Stomach (tissue), 9 donors: ENCODE data around the gene DEDD2. TPM values are rescaled to one million over a fixed set of nuclear protein-coding genes. Genes with fewer than 3 reads are reported as not detected.

Experiments used
- DNase-seq, 2 donors: peaks; one replicate each; pipeline versions ENCODE4 v3.0.0 to v3.0.0-alpha.2; 2013 to 2019
- H3K27ac ChIP-seq, 5 donors: fragments of 200-600 bp in 4 of 5; sonication (generic) in 4 of 5; one replicate each; pipeline ENCODE4 v1.5.1; 2013 to 2019; ENCODE audit warnings: mild to moderate bottlenecking in 1 of 5, moderate library complexity in 1 of 5
- H3K27me3 ChIP-seq, 3 donors: fragments of 200-600 bp; sonication (generic); one replicate each; pipeline ENCODE4 v1.5.1; 2017 to 2019; ENCODE audit warnings: mixed run types in 1 of 3
- H3K36me3 ChIP-seq, 4 donors: fragments of 200-600 bp; sonication (generic); 1 replicate in 3 of 4; 2 replicates in 1 of 4; pipeline ENCODE4 v1.5.1; 2016 to 2019
- H3K4me1 ChIP-seq, 4 donors: fragments of 200-600 bp; sonication (generic); one replicate each; pipeline ENCODE4 v1.5.1; 2016 to 2019
- H3K4me3 ChIP-seq, 4 donors: fragments of 200-600 bp; sonication (generic) in 3 of 4; one replicate each; pipeline ENCODE4 v1.5.1; 2016 to 2019; ENCODE audit warnings: mild to moderate bottlenecking in 1 of 4
- H3K9me3 ChIP-seq, 4 donors: fragments of 200-600 bp; sonication (generic); one replicate each; pipeline ENCODE4 v1.5.1; 2016 to 2019
- CTCF ChIP-seq, 7 experiments: fragments of 450-650 bp in 4 of 7; fragments of 200-600 bp in 3 of 7; sonication (generic) in 3 of 7; IDR thresholded peaks; one replicate each; pipeline ENCODE4 v1.5.1; 2016 to 2019; ENCODE audit warnings: antibody characterized with exemption in 7 of 7, control low read depth in 2 of 7, mild to moderate bottlenecking in 1 of 7
- EP300 ChIP-seq: sonication (generic); formaldehyde crosslinking; IDR thresholded peaks from one replicate; pipeline ENCODE4 v1.6.1; 2017; ENCODE audit warnings: antibody characterized with exemption
- POLR2A ChIP-seq, 4 donors: fragments of 450-650 bp; IDR thresholded peaks; one replicate each; pipeline ENCODE4 v1.6.1; 2016; ENCODE audit warnings: antibody characterized with exemption in 4 of 4, control low read depth in 2 of 4, mild to moderate bottlenecking in 1 of 4, moderate library complexity in 1 of 4
- POLR2AphosphoS5 ChIP-seq, 3 donors: sonication (generic); formaldehyde crosslinking; IDR thresholded peaks; one replicate each; pipeline ENCODE4 v1.6.1; 2016; ENCODE audit warnings: antibody characterized with exemption in 3 of 3
- WGBS, 5 donors: extraction: QIAGEN DNeasy Blood & Tissue Kit in 3 of 5; methylation state at CpG; one replicate each; pipeline versions ENCODE4 v1.1.5 to v1.1.7; 2013 to 2018; 5-methylcytosine and 5-hydroxymethylcytosine counted together
- intact Hi-C: fragments of 100-400 bp; cut with DNase I; formaldehyde crosslinking; loops from one replicate; pipeline ENCODE4 v1.15.1; 2023; ENCODE audit warnings: low total_unique reads
- polyA plus RNA-seq, 3 donors: library from polyadenylated mRNA; stranded (reverse); fragments of 200-250 nt; gene quantifications; one replicate each; pipeline ENCODE4 v1.2.3, GENCODE V29; 2013
- total RNA-seq, 5 donors: library from RNA; depleted of rRNA; stranded (reverse); fragments of >200 nt; gene quantifications; one replicate each; pipeline versions ENCODE4 v1.1.0 to v1.2.3, GENCODE V29; 2014 to 2016
- donor health status: healthy with polysubstance abuse.
- donor health status: Bipolar disorder and iron deficiency.
- donor health status: healthy.

The DEDD2 gene
- total and polyA plus RNA-seq, 8 donors, result 16.7 to 195 (median 29.0) TPM

- Histone ChIP-seq H3K27me3 (no peaks in the 10 kb centered on the region), H3K4me3 (peak overlapping the region; percentile 7 to 93 (median 22)), H3K9me3 (no peaks in the 10 kb centered on the region), H3K36me3 (peaks cover 17 to 36% (median 26%) of the 10 kb centered on the region in 4 donors), H3K27ac (peak overlapping the region; percentile 47 to 100 (median 99)), H3K4me1 (peaks cover 42 to 79% (median 59%) of the 10 kb centered on the region in 4 donors)
- TF ChIP-seq POLR2AphosphoS5 (IDR thresholded peaks at IDR 0.05) (no peak), EP300 (no peak), POLR2A (IDR thresholded peaks at IDR 0.05) (no peak), CTCF (IDR thresholded peaks at IDR 0.05) (no peak)
- DNase-seq, result no peak
- intact Hi-C loops, result no loop called here
- 58 to 70% (median 65%) methylated on average over 15 of the region's 15 CpGs for WGBS, 5 donors
These were observed 32.7 kb upstream of the DEDD2 start for GRCh38 chr19:42250183-42250665.

- no peak for DNase-seq
- H3K4me3 ChIP-seq, result no peak overlapping the region
- no peaks in the 10 kb centered on the region for H3K9me3 ChIP-seq
- H3K4me1 ChIP-seq, result peaks cover 45 to 83% (median 61%) of the 10 kb centered on the region in 4 donors
- H3K27me3 ChIP-seq, result no peaks in the 10 kb centered on the region
- intact Hi-C loops, result loop anchor here (5.0 kb wide), 1 partner anchor 38 kb away; no protein-coding TSS in a partner anchor
- peaks cover 17 to 36% (median 26%) of the 10 kb centered on the region in 4 donors for H3K36me3 ChIP-seq
- 68 to 84% (median 77%) methylated on average over 6 of the region's 6 CpGs for WGBS, 5 donors
- H3K27ac ChIP-seq, result peak overlapping the region in 4 of 5 donors; percentile 99 to 100 (median 100)
- TF ChIP-seq CTCF (IDR thresholded peaks at IDR 0.05) (no peak), POLR2A (IDR thresholded peaks at IDR 0.05) (no peak), POLR2AphosphoS5 (IDR thresholded peaks at IDR 0.05) (no peak), EP300 (no peak)
These were observed 32.3 kb upstream of the DEDD2 start for GRCh38 chr19:42249769-42250168.

GRCh38 chr19:42249149-42249750, 31.8 kb upstream of the DEDD2 start:
- H3K4me1 ChIP-seq, result peaks cover 46 to 84% (median 61%) of the 10 kb centered on the region in 4 donors
- DNase-seq, result no peak
- 82 to 92% (median 88%) methylated on average over 29 to 36 of the region's 36 CpGs for WGBS, 5 donors

More at GRCh38 chr19:42249149-42249750, 31.8 kb upstream of the DEDD2 start:
- TF ChIP-seq CTCF (IDR thresholded peaks at IDR 0.05), result no peak
- TF ChIP-seq POLR2A (IDR thresholded peaks at IDR 0.05), result no peak
- no peak for TF ChIP-seq EP300
- TF ChIP-seq POLR2AphosphoS5 (IDR thresholded peaks at IDR 0.05), result no peak
- peak overlapping the region in 4 of 5 donors; percentile 99 to 100 (median 100) for H3K27ac ChIP-seq
- no peak overlapping the region for H3K4me3 ChIP-seq
- intact Hi-C loops, result loop anchor here (5.0 kb wide), 1 partner anchor 38 kb away; no protein-coding TSS in a partner anchor
- H3K27me3 ChIP-seq, result no peaks in the 10 kb centered on the region
- H3K36me3 ChIP-seq, result peaks cover 17 to 36% (median 26%) of the 10 kb centered on the region in 4 donors
- H3K9me3 ChIP-seq, result no peaks in the 10 kb centered on the region
